Fibroblast of pulmonary artery (primary cell): ENCODE measurements around the gene ZBTB44.
"Not testable (repeated sequence)": the region's sequence is repeated elsewhere in the genome, so short reads cannot be mapped to it uniquely, and the experiment has no call there.

Experiments used
- DNase-seq: peaks from one replicate; pipeline ENCODE4 v3.0.0-alpha.2; 2010; ENCODE audit warnings: low read depth
- H3K4me3 ChIP-seq: replicated peaks from 2 replicates; pipeline ENCODE4 v1.5.1; 2011; ENCODE audit warnings: low read depth, mild to moderate bottlenecking, control low read depth, low read length, moderate library complexity
- TF ChIP-seq, protein P1 (sequence below): IDR thresholded peaks from 2 replicates; pipeline ENCODE4 v1.5.1; 2011; ENCODE audit warnings: mild to moderate bottlenecking, control low read depth, low read length, inconsistent platforms; ENCODE audit errors: missing control alignments

The ZBTB44 gene

GRCh38 chr11:130337281-130338089, 22.8 kb upstream of the ZBTB44 start:
- TF ChIP-seq, protein P1, sequence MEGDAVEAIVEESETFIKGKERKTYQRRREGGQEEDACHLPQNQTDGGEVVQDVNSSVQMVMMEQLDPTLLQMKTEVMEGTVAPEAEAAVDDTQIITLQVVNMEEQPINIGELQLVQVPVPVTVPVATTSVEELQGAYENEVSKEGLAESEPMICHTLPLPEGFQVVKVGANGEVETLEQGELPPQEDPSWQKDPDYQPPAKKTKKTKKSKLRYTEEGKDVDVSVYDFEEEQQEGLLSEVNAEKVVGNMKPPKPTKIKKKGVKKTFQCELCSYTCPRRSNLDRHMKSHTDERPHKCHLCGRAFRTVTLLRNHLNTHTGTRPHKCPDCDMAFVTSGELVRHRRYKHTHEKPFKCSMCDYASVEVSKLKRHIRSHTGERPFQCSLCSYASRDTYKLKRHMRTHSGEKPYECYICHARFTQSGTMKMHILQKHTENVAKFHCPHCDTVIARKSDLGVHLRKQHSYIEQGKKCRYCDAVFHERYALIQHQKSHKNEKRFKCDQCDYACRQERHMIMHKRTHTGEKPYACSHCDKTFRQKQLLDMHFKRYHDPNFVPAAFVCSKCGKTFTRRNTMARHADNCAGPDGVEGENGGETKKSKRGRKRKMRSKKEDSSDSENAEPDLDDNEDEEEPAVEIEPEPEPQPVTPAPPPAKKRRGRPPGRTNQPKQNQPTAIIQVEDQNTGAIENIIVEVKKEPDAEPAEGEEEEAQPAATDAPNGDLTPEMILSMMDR: no peak
- H3K4me3 ChIP-seq: no peak overlapping the region
- DNase-seq: no peak

DNA sequence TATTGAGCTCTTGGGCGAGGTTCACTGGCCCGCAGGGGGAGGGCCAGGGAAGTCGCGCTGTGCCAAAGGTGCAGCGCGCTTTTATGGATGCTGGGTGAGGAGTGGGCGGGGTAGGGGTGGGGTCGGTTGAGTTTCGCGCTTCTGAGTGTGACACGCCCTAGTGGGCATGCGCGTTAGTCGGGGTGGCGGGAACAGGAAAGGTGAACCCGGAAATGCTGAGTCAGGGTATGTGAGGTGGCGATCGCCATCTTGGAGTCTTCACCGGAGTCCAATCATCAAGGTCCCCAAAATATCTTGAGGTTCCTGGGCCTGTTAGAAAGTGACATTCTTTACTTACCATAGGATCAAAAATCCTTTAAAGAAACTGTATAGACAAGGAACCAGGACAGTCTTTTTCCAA, 16.7 kb upstream of the ZBTB44 start:
- not testable (repeated sequence) for H3K4me3 ChIP-seq, DNase-seq

- no peak overlapping the region for H3K4me3 ChIP-seq
- no peak for DNase-seq
- TF ChIP-seq, protein P1: no peak
Measured at GRCh38 chr11:130330101-130330684, 15.5 kb upstream of the ZBTB44 start.

DNA sequence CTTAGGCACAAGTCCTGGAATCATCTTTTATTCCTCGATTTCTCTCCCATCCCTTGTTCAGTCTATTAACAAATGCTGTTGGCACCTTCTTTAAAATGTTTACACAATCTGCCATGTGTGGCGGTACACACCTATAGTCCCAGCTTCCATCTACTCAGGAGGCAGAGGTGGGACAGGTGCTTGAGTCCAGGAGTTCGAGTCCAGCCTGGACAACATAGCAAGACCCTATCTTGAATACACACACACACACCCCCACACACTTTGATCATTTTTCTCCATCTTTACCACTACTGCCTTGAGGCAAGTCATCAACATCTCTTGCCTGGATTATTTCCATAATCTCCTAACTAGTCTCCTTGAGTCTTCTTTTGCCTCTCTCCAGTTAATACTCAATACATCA, 13.7 kb upstream of the ZBTB44 start:
- TF ChIP-seq, protein P1: no peak
- DNase-seq: no peak
- H3K4me3 ChIP-seq: no peak overlapping the region

DNA sequence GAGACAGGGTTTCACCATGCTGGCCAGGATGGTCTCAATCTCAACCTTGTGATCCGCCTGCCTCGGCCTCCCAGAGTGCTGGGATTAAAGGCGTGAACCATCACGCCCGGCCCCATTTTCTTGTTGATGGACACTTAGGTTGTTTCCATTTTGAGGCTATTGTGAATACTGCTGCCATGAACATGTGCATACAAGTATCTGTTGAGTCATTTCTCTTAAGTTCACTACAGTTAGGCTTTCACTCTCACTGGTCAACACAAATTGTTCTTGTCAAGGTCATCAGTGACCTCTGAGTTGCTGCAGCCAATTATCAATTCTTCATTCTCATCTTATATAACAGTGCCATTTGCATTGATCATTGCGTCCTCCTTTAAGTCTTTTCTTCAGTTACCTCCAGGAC, 13.0 kb upstream of the ZBTB44 start:
- TF ChIP-seq, protein P1: no peak
- DNase-seq: no peak
- no peak overlapping the region for H3K4me3 ChIP-seq

DNA sequence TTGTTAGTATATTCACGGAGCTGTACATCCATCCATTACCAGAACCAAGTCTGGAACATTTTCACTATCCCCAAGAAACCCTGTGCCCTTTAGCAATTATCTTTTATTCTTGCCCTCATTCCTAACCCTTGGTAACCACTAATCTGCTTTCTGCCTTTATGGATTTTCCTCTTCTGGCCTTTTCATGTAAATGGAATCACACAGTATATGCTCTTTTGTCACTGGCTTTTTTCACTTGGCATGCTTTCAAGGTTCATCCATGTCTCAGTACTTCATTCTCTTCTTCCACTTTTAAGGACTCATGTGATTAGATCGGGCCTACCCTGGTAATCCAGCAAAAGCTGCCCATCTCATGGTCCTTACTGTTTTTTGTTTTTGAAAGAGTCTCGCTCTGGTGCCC, 11.0 kb upstream of the ZBTB44 start:
- DNase-seq: no peak
- H3K4me3 ChIP-seq: no peak overlapping the region
- TF ChIP-seq, protein P1: no peak

- H3K4me3 ChIP-seq: no peak overlapping the region
- peak; percentile 33 for DNase-seq
- TF ChIP-seq, protein P1: no peak
Measured at GRCh38 chr11:130323452-130324450, 9.0 kb upstream of the ZBTB44 start.
